GM19023 (cell line): ENCODE data around the gene ATP6AP1.

ENCODE experiments used
- ATAC-seq: cut with Tn5 transposase; IDR thresholded peaks from one replicate; pipeline ENCODE4 v1.9.1; 2021; ENCODE audit warnings: mild to moderate bottlenecking, moderate library complexity; ENCODE audit not compliant: unreplicated experiment

The ATP6AP1 gene

DNA sequence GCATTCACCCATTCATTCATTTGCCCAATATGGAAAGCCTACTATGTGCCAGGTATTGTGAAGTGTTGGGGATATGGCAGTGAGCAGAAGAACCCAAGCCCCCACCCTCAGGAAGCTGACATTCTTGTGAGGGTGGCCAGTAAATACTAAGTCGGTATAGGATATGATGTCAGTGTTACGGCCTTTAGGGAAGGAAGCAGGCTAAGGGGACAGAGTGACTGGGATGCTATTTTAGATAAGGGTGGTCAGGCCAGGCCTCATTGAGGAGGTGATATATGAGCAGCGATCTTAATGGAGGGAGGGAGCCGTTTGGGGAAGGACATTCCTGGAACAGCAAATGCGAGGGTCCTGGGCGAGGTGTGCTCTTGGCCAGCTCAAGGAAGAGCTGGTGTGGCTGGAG lies 2.0 kb downstream of the ATP6AP1 start:
- no peak for ATAC-seq

- ATAC-seq = no peak
Measured at GRCh38 chrX:154430916-154431315, 2.4 kb downstream of the ATP6AP1 start.

- ATAC-seq = no peak
Measured at GRCh38 chrX:154431341-154431740, 2.9 kb downstream of the ATP6AP1 start.

- ATAC-seq = no peak
Measured at GRCh38 chrX:154432210-154432609, 3.7 kb downstream of the ATP6AP1 start.

- ATAC-seq = no peak
Measured at GRCh38 chrX:154433605-154434004, 5.1 kb downstream of the ATP6AP1 start.

- no peak for ATAC-seq
Measured at GRCh38 chrX:154434394-154435168, 6.1 kb downstream of the ATP6AP1 start.

- ATAC-seq = no peak
Measured at GRCh38 chrX:154435171-154435733, 6.8 kb downstream of the ATP6AP1 start.

DNA sequence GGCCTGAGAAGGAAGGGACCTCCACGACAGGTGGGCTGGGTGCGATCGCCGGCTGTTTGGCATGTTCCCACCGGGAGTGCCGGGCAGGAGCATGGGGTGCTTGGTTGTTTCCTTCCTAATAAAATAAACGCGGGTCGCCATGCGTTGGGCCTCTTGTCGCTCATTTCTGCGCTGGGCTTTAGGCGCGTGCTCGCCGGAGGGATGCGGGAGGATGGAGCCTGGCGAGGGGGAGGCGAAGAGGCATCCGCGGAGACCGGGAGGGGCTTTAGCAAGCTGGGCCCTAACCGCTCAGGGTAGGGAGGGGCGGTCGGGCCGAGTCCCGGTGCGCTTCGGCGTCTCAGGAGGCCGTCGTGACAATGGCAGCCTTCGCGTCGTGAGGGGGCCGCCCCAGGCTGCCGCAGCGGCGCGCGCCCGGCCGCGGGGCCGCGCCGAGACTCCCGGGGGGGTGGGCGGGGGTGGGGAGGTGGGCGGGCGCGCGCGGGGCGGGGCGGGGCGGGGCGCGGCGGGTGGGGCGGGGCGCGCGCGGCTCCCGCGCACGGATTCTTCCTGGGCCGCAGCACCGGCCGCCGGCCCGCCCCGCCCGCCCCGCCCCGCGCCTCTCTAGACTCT lies 8.0 kb downstream of the ATP6AP1 start:
- no peak for ATAC-seq

- ATAC-seq = no peak
Measured at GRCh38 chrX:154436983-154437752, 8.7 kb downstream of the ATP6AP1 start, which contains the start of gene GDI1. GDI1 (plus strand) TSS chrX:154437154; CDS start chrX:154437255, 101 bp downstream.

GRCh38 chrX:154437971-154438893 lies 9.8 kb downstream of the ATP6AP1 start:
- ATAC-seq = no peak

DNA sequence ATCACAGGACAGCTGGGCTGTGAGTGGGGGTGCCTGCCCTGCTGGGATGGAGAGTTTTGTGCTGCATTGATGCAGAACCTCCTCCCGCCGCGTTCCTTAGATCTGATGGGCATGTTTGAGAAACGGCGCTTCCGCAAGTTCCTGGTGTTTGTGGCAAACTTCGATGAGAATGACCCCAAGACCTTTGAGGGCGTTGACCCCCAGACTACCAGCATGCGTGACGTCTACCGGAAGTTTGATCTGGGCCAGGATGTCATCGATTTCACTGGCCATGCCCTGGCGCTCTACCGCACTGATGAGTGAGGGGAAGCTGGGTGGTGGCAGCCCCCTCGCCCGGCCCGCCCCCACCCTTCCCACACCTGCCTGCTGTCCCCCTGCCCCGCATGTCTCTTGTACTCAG lies 11.4 kb downstream of the ATP6AP1 start:
- no peak for ATAC-seq

DNA sequence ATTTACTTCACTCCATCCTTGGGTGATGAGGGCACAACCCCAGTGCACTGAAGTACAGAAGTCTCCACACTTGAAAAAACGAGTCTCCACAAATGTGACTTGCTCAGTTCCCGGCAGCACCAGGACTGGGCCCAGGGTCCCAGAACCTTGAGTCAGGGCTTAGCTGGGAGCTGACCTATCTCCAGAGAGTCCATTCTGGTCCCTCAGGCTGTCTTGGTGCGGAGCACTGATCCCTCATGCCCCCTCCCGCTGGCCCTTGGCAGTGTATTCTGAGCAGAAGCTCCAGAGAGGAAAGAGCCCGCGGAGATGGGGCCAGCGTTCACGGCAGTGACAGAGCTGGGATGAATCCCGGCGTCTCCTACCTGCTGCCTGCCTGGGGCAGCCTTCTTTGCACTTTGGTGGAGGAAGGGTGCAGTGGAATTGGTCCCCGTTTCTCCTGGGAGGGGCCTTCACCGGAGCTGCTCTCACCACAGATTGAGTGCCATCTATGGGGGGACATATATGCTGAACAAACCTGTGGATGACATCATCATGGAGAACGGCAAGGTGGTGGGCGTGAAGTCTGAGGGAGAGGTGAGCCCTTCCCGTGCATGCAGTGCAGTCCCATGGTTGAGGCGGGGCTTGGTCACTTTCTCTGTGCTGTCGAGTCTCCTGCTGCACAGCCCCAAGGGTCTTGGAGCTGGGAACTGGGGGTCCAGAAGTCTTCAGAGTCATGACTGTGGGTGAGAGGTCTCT lies 12.3 kb downstream of the ATP6AP1 start:
- no peak for ATAC-seq

GRCh38 chrX:154441564-154441963 lies 13.1 kb downstream of the ATP6AP1 start:
- ATAC-seq = no peak

- ATAC-seq = no peak
Measured at GRCh38 chrX:154441984-154442707, 13.7 kb downstream of the ATP6AP1 start.

DNA sequence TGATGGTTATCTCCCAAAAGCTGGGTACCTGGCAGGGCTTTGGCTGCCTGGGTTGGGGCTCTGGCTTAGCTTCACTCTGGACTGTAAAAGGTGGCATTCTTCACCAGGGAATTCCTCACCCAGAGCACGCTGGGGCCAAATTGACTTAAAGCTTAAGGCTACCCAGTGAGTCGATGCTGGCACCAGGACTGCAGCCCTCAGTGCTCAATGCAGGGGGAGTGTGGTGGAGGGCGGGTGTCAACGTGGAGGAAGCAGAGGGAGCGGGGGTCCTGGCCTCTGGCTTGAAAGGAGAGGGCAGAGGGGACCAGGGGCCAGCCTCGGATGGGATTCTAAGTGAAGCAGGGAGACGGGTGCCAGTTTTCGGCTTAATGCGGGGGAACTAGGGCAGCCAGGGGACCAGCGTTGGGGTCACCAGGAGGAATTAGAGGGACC lies 15.0 kb downstream of the ATP6AP1 start:
- ATAC-seq = peak; percentile 13

DNA sequence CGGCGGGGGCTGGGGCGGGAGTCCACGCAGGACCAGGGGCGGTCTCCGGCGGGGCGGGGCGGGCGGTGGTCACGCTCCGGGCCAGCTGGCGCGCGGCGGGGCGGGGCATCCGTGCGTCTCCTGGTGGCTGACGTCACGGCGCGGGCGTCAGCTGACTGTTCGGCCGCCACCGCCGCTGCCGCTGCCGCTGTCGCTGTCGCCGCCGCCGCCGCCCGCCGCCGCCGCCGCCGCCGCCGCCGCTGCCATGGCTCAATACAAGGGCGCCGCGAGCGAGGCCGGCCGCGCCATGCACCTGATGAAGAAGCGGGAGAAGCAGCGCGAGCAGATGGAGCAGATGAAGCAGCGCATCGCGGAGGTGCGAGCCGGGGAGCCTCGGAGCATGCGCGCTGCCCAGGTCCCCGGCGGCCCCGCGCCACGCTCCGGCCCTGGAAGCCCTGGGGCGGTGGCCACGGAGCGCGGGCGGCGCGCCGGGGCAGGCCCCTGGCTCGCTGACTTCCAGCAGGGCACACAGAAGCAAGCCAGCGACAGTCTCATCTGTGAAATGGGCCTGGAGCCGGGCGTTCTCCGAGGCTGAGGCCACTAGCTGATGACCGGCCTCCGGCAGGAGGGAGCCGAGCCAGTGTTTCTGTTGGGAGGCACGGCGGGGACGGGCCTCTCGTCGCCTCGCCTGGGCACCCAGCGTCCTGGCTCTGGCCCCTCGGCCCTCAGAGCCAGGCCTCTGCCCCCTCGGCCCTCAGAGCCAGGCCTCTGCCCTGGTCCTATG lies 15.7 kb downstream of the ATP6AP1 start, which contains the start of gene FAM50A:
FAM50A (plus strand) TSS at position 150 of the 763 bp plus-strand sequence; CDS start at position 245, 95 bp downstream.
- peak; percentile 79 for ATAC-seq

DNA sequence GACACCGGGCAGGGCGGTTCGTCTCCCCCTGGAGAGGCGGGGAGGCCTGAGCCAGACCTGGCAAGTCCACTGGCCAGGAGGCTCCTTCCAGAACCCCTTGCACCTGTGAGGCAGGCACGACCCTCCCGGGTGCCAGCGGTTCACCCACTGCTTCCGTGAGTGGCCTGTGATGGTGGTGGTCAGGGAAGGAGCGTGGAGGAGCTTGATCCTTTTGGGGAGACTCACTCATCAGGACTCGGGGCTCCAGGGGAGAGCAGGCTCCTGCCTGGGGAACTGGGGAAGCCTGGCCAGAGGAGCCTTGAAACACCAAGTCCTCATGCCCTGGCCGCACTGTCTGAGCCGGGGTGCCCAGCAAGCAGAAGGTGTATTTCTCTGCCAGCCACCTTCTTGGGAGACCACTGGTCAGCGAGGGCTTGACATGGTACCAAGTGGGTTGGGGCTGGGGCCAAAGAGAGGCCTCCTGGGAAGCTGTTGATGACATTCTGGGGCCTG lies 16.3 kb downstream of the ATP6AP1 start:
- ATAC-seq = no peak

- ATAC-seq = no peak
Measured at GRCh38 chrX:154445776-154446175, 17.3 kb downstream of the ATP6AP1 start.
